Left lung (tissue), 10 donors: ENCODE results near the gene TIGIT. TPM values are rescaled to one million over a fixed set of nuclear protein-coding genes. Genes with fewer than 3 reads are reported as not detected.

Experiments used
- ATAC-seq: fragments of 200-7000 bp; cut with Tn5 transposase; one replicate; pipeline ENCODE4 v1.9.1; 2020; ENCODE audit warnings: moderate library complexity
- DNase-seq, 4 donors: peaks; one replicate each; pipeline ENCODE4 v3.0.0-alpha.2; 2013 to 2020
- H3K27ac ChIP-seq, 2 donors: fragments of 200-600 bp; sonication (generic) in 1 of 2; one replicate each; pipeline versions ENCODE4 v1.5.0 to v1.8.0; 2020 to 2021
- H3K27me3 ChIP-seq, 2 donors: fragments of 200-600 bp; sonication (generic) in 1 of 2; one replicate each; pipeline versions ENCODE4 v1.5.0 to v1.8.0; 2020 to 2021
- H3K36me3 ChIP-seq, 2 donors: fragments of 200-600 bp; sonication (generic) in 1 of 2; one replicate each; pipeline versions ENCODE4 v1.5.0 to v1.8.0; 2020 to 2021
- H3K4me1 ChIP-seq, 2 donors: fragments of 200-600 bp; one replicate each; pipeline ENCODE4 v1.8.0; 2021
- H3K4me3 ChIP-seq, 2 donors: fragments of 200-600 bp; sonication (generic) in 1 of 2; one replicate each; pipeline versions ENCODE4 v1.5.0 to v1.8.0; 2020 to 2021; ENCODE audit warnings: mild to moderate bottlenecking in 1 of 2
- H3K9me3 ChIP-seq, 2 donors: fragments of 200-600 bp; sonication (generic) in 1 of 2; one replicate each; pipeline versions ENCODE4 v1.5.0 to v1.8.0; 2020 to 2021
- CTCF ChIP-seq, 2 donors: fragments of 200-600 bp; sonication (generic) in 1 of 2; IDR thresholded peaks; one replicate each; pipeline versions ENCODE4 v1.5.0 to v1.8.0; 2021; ENCODE audit warnings: antibody characterized with exemption in 2 of 2
- intact Hi-C, 2 donors: fragments of 100-400 bp; cut with DNase I; formaldehyde crosslinking; loops; one replicate each; pipeline versions ENCODE4 v1.11.2 to v1.14.2; 2022
- polyA plus RNA-seq, 6 donors: library from polyadenylated mRNA; unstranded; fragments of 120-200 nt; gene quantifications; one replicate each; pipeline ENCODE4 v1.2.1, GENCODE V29; 2013; ENCODE audit not compliant: insufficient read length in 6 of 6
- total RNA-seq, 2 donors: library from RNA; stranded (reverse); fragmentation: NEBNext Ultra II Directional; extraction: Animal tissue kit (Norgen Biotek cat#: 25700); gene quantifications; one replicate each; pipeline ENCODE4 v1.2.1, GENCODE V29; 2021
- donor health status: DM: no; HTN: yes; CAD: no.
- donor health status: DM: no; HTN: no; CAD: no.

TIGIT gene
- total and polyA plus RNA-seq, 8 donors, result 0.13 to 1.2 (median 0.28) TPM

- Histone ChIP-seq H3K27me3 (no peaks in the 10 kb centered on the region), H3K36me3 (no peaks in the 10 kb centered on the region), H3K27ac (no peak overlapping the region), H3K9me3 (no peaks in the 10 kb centered on the region), H3K4me1 (no peaks in the 10 kb centered on the region), H3K4me3 (no peak overlapping the region)
- no peak for TF ChIP-seq CTCF (IDR thresholded peaks at IDR 0.05)
- DNase-seq, result peak in 1 of 4 donors; percentile 61
- intact Hi-C loops, result no loop called here
- ATAC-seq, result no peak
Observed at GRCh38 chr3:114299421-114299820, 5.6 kb downstream of the TIGIT start.

- TF ChIP-seq CTCF (IDR thresholded peaks at IDR 0.05), result no peak
- no peaks in the 10 kb centered on the region for H3K36me3 ChIP-seq
Observed at GRCh38 chr3:114299941-114300624, 6.3 kb downstream of the TIGIT start.

GRCh38 chr3:114307222-114307830 lies 13.5 kb downstream of the TIGIT start:
- ATAC-seq, result no peak
- no peak for TF ChIP-seq CTCF (IDR thresholded peaks at IDR 0.05)
- intact Hi-C loops, result no loop called here
- no peak overlapping the region for H3K4me3 ChIP-seq
- H3K9me3 ChIP-seq, result no peaks in the 10 kb centered on the region
- no peaks in the 10 kb centered on the region for H3K4me1 ChIP-seq
- H3K27ac ChIP-seq, result no peak overlapping the region
- DNase-seq, result no peak
- H3K36me3 ChIP-seq, result no peaks in the 10 kb centered on the region
- no peaks in the 10 kb centered on the region for H3K27me3 ChIP-seq

More at GRCh38 chr3:114299941-114300624, 6.3 kb downstream of the TIGIT start:
- H3K4me3 ChIP-seq, result no peak overlapping the region
- ATAC-seq, result no peak
- no peak for DNase-seq
- no peaks in the 10 kb centered on the region for H3K4me1 ChIP-seq
- no peaks in the 10 kb centered on the region for H3K27me3 ChIP-seq
- no peak overlapping the region for H3K27ac ChIP-seq
- intact Hi-C loops, result no loop called here
- H3K9me3 ChIP-seq, result no peaks in the 10 kb centered on the region

- Histone ChIP-seq H3K4me1 (no peaks in the 10 kb centered on the region), H3K9me3 (no peaks in the 10 kb centered on the region), H3K4me3 (no peak overlapping the region), H3K36me3 (no peaks in the 10 kb centered on the region), H3K27me3 (no peaks in the 10 kb centered on the region), H3K27ac (no peak overlapping the region)
- ATAC-seq (no peak), DNase-seq (no peak)
- TF ChIP-seq CTCF (IDR thresholded peaks at IDR 0.05), result no peak
- intact Hi-C loops, result no loop called here
Observed at GRCh38 chr3:114307832-114308231, 14.0 kb downstream of the TIGIT start.

- Histone ChIP-seq H3K4me3 (no peak overlapping the region), H3K4me1 (no peaks in the 10 kb centered on the region), H3K27me3 (no peaks in the 10 kb centered on the region), H3K36me3 (no peaks in the 10 kb centered on the region), H3K9me3 (no peaks in the 10 kb centered on the region), H3K27ac (no peak overlapping the region)
- DNase-seq, result no peak
- TF ChIP-seq CTCF (IDR thresholded peaks at IDR 0.05), result no peak
- no peak for ATAC-seq
- intact Hi-C loops, result no loop called here
Observed at GRCh38 chr3:114308377-114308776, 14.5 kb downstream of the TIGIT start.
